OCI-LY3 (cell line): Measurements from ENCODE around the gene NOVA2.
A peak's percentile ranks its signal among the peaks of the same experiment; 100 is the strongest.

Experiments
- H2AFZ ChIP-seq: fragments of 200-600, 300-600 bp; shearing (Covaris generic); 2 replicates; pipeline ENCODE4 v1.6.0; 2014; ENCODE audit warnings: antibody characterized with exemption, low read depth, low read length
- H3K27ac ChIP-seq: fragments of 200-600, 300-600 bp; sonication (generic); 2 replicates; pipeline ENCODE4 v1.5.1; 2014; ENCODE audit warnings: mild to moderate bottlenecking, low read length, moderate library complexity, mixed read lengths
- H3K27me3 ChIP-seq: fragments of 200-600, 300-600 bp; sonication (generic); 2 replicates; pipeline ENCODE4 v1.6.1; 2014; ENCODE audit warnings: low read depth, low read length, mixed read lengths
- H3K36me3 ChIP-seq: fragments of 200-600, 300-600 bp; sonication (generic); replicated peaks from 2 replicates; pipeline ENCODE3; 2014; ENCODE audit warnings: low read depth, low read length, mixed read lengths
- H3K4me1 ChIP-seq: fragments of 300-600, 200-600 bp; sonication (generic); 2 replicates; pipeline ENCODE4 v1.6.1; 2014; ENCODE audit warnings: low read length, mixed read lengths
- H3K4me2 ChIP-seq: fragments of 200-600, 300-600 bp; sonication (generic); 2 replicates; pipeline ENCODE4 v1.6.1; 2014; ENCODE audit warnings: low read length, mixed read lengths
- H3K4me3 ChIP-seq: fragments of 300-600, 200-600 bp; sonication (generic); 2 replicates; pipeline ENCODE4 v1.5.1; 2014; ENCODE audit warnings: antibody characterized with exemption, mild to moderate bottlenecking, low read length, moderate library complexity
- H3K79me2 ChIP-seq: fragments of 300-600, 200-600 bp; shearing (Covaris generic); 2 replicates; pipeline ENCODE4 v1.6.1; 2014; ENCODE audit warnings: mild to moderate bottlenecking, low read length, mixed read lengths
- H3K9ac ChIP-seq: fragments of 300-600, 200-600 bp; shearing (Covaris generic); 2 replicates; pipeline ENCODE4 v1.6.0; 2014; ENCODE audit warnings: mild to moderate bottlenecking, low read length, moderate library complexity
- H3K9me3 ChIP-seq: fragments of 200-600, 300-600 bp; shearing (Covaris generic); 2 replicates; pipeline ENCODE4 v1.6.1; 2014; ENCODE audit warnings: low read length, mixed read lengths; ENCODE audit not compliant: insufficient read depth
- H4K20me1 ChIP-seq: fragments of 200-600, 300-600 bp; sonication (generic); 2 replicates; pipeline ENCODE4 v1.6.1; 2016; ENCODE audit warnings: low read length, mixed read lengths; ENCODE audit not compliant: insufficient read depth
- EZH2phosphoT487 ChIP-seq: fragments of 200-600 bp; shearing (Covaris generic); IDR thresholded peaks from 2 replicates; pipeline ENCODE4 v1.6.1; 2018; ENCODE audit warnings: antibody characterized with exemption, mixed run types, low read depth
- TF ChIP-seq, protein P1 (sequence below): fragments of 200-600, 300-600 bp; sonication (generic); IDR thresholded peaks from 2 replicates; pipeline ENCODE4 v1.5.1; 2014; ENCODE audit warnings: antibody characterized with exemption, low read length, low read depth

NOVA2 gene

DNA sequence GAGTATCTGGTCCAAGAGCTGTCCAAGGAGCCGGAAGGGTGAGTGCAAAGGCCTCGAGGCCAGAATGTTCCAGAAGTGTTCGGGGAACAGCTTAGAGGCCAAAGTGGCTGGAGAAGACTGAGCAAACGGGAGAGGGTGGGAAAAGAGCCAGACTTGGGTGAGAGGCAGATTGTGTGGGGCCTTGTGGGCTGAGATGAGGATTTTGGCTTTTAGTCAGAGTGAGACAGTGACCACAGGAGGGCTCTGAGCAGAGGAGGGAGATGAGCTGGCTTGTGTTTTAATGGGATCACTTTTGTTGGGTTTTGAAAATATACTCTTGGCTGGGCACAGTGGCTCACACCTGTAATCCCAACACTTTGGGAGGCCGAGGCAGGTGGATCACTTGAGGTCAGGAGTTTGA, 64.7 kb downstream of the NOVA2 start:
- no peak overlapping the region for H3K4me2 ChIP-seq
- H3K4me3 ChIP-seq = no peak overlapping the region
- H3K4me1 ChIP-seq = no peaks in the 10 kb centered on the region
- TF ChIP-seq EZH2phosphoT487 = no peak
- TF ChIP-seq, protein P1, sequence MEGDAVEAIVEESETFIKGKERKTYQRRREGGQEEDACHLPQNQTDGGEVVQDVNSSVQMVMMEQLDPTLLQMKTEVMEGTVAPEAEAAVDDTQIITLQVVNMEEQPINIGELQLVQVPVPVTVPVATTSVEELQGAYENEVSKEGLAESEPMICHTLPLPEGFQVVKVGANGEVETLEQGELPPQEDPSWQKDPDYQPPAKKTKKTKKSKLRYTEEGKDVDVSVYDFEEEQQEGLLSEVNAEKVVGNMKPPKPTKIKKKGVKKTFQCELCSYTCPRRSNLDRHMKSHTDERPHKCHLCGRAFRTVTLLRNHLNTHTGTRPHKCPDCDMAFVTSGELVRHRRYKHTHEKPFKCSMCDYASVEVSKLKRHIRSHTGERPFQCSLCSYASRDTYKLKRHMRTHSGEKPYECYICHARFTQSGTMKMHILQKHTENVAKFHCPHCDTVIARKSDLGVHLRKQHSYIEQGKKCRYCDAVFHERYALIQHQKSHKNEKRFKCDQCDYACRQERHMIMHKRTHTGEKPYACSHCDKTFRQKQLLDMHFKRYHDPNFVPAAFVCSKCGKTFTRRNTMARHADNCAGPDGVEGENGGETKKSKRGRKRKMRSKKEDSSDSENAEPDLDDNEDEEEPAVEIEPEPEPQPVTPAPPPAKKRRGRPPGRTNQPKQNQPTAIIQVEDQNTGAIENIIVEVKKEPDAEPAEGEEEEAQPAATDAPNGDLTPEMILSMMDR = no peak
- H3K27me3 ChIP-seq = no peaks in the 10 kb centered on the region
- H3K9ac ChIP-seq = no peak overlapping the region
- H3K79me2 ChIP-seq = no peaks in the 10 kb centered on the region
- no peak overlapping the region for H3K27ac ChIP-seq
- no peaks in the 10 kb centered on the region for H4K20me1 ChIP-seq
- H2AFZ ChIP-seq = no peak overlapping the region
- no peaks in the 10 kb centered on the region for H3K9me3 ChIP-seq
- H3K36me3 ChIP-seq = no peaks in the 10 kb centered on the region

GRCh38 chr19:45906221-45906620, 67.4 kb downstream of the NOVA2 start:
- Histone ChIP-seq H3K4me2 (no peak overlapping the region), H3K9ac (no peak overlapping the region), H3K36me3 (no peaks in the 10 kb centered on the region), H3K4me3 (no peak overlapping the region), H3K27ac (no peak overlapping the region), H4K20me1 (no peaks in the 10 kb centered on the region), H3K79me2 (peaks cover 9% of the 10 kb centered on the region), H3K27me3 (no peaks in the 10 kb centered on the region), H3K4me1 (peaks cover 5% of the 10 kb centered on the region; the same call in 1 of the 2 replicates), H3K9me3 (no peaks in the 10 kb centered on the region), H2AFZ (no peak overlapping the region)
- TF ChIP-seq EZH2phosphoT487 = no peak
- TF ChIP-seq, protein P1 = no peak

DNA sequence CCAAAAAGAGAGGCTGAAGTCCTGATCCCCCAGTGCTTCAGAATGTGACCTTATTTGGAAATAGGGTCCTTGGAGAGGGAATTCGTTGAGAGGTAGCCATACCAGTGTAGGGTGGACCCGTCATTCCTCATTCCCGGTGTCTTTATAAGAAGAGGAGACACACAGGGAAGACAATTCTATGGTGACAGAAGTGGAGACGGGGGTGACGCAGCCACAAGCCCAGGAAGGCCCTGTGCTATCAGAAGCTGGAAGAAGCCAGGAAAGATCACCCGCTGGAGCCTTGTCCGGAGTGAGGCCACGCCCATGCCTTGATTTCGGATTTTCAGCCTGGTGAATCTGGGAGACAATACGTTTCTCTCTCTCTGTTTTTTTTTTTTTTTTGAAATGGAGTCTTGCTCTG, 68.7 kb downstream of the NOVA2 start:
- no peaks in the 10 kb centered on the region for H3K27me3 ChIP-seq
- peaks cover 14% of the 10 kb centered on the region for H3K79me2 ChIP-seq
- no peaks in the 10 kb centered on the region for H3K9me3 ChIP-seq
- H3K9ac ChIP-seq = no peak overlapping the region
- no peak overlapping the region for H2AFZ ChIP-seq
- no peak overlapping the region for H3K4me3 ChIP-seq
- H3K27ac ChIP-seq = no peak overlapping the region
- H3K36me3 ChIP-seq = peaks cover 9% of the 10 kb centered on the region
- no peaks in the 10 kb centered on the region for H4K20me1 ChIP-seq
- TF ChIP-seq EZH2phosphoT487 = no peak
- TF ChIP-seq, protein P1 = no peak
- H3K4me2 ChIP-seq = no peak overlapping the region
- peaks cover 5% of the 10 kb centered on the region; the same call in 1 of the 2 replicates for H3K4me1 ChIP-seq

GRCh38 chr19:45902651-45903625, 70.7 kb downstream of the NOVA2 start:
- H4K20me1 ChIP-seq = no peaks in the 10 kb centered on the region
- TF ChIP-seq, protein P1 = no peak
- TF ChIP-seq EZH2phosphoT487 = no peak
- H3K36me3 ChIP-seq = peaks cover 20% of the 10 kb centered on the region
- peak overlapping the region; percentile 55 for H2AFZ ChIP-seq
- peak overlapping the region; percentile 61 for H3K27ac ChIP-seq
- no peaks in the 10 kb centered on the region for H3K27me3 ChIP-seq
- peaks cover 5% of the 10 kb centered on the region; the same call in 1 of the 2 replicates for H3K4me1 ChIP-seq
- H3K79me2 ChIP-seq = peaks cover 14% of the 10 kb centered on the region
- H3K4me2 ChIP-seq = peak overlapping the region; percentile 98
- H3K9ac ChIP-seq = peak overlapping the region; percentile 90
- no peaks in the 10 kb centered on the region for H3K9me3 ChIP-seq
- peak overlapping the region; percentile 90 for H3K4me3 ChIP-seq
